GM21390 (cell line): ENCODE results near the gene SPATA24.
"Not testable (repeated sequence)": the region's sequence is repeated elsewhere in the genome, so short reads cannot be mapped to it uniquely, and the experiment has no call there.

ENCODE experiments used
- ATAC-seq: cut with Tn5 transposase; IDR thresholded peaks from one replicate; pipeline ENCODE4 v1.9.1; 2021; ENCODE audit not compliant: unreplicated experiment

The SPATA24 gene

DNA sequence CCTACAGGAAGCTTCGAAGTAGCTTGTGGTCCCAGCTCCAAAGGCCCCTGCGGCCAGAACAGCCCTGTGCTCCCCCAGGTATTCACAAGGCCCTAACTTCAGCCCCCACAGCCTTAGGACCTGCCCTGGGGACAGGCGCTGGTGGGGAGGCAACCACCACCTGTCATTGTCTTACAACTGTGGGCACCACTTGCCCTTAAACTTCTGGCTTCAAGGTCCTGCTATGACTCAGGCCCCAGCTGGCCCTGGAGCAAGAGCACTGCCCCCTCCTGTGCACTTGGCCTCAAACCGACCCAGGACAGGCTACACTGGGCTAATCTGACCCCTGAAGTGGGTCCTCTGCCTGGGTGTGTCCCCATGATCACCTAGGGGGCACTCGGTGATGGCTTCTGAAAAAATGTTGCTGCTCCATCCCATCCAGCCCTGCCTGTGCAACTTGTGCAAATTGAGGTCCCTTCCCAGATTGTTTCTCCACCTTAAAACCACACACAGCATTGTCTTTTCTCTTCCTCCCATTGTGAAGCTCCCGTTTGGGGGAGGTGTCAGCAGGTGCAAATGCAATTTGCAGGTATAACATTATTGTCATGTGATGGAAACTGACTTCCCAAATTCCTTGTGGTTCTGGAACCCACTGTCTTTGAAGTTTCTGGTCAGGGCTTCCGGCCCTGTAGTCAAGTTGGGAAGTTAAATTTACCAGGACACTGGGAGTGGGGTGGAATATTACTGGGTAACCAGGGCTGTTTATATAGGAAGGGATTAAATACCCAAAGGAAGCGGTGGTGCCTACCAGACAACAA is 7.8 kb downstream of the SPATA24 start:
- no peak for ATAC-seq

DNA sequence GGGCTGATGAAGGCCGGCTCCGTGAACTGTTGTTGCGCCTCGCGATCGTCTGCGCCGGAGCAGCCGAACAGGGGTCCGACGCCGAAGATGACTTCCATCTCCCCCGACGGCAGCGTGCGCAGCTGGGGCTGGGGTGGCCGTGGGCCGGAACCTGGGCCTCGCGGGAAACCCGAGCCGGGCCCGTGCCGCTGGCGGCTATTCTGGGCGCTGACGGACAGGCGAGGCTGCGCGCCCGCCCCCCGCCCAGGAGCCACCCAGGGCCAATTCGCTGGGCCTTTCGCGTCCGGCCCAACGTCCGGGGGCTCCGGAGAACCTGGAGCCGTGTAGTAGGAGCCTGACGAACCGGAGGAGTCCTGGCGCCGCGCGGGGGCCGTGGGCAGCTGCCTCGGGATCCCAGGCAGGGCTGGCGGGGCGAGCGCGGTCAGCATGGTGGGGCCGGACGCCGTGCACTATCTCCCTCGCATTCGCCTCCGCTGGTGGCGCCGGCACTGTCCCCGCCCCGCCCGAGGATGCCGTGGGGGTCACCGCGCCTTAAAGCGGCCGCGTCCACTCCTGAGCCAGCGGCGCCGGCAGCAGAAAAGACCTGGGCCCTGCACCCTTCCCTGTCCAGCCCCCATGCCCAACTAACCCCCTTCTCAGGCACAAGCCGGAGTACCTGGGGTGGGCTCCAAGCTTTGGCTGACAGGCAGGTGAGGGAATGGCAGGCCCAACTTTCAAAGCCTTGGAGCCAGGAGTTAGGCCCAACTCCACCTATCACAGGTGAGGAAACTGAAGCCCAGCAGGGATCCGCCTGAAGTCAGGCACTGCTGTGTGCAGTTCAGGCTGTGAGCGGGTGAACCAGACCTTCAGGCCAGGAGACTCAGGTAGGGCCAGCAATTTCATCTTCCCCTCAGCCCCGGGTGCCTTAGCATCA is 9.0 kb downstream of the SPATA24 start, which contains the start of gene PROB1:
TSS of gene PROB1 (minus strand) at position 451 of the 913 bp plus-strand sequence. CDS start at position 428, 23 bp downstream.
- ATAC-seq = no peak

DNA sequence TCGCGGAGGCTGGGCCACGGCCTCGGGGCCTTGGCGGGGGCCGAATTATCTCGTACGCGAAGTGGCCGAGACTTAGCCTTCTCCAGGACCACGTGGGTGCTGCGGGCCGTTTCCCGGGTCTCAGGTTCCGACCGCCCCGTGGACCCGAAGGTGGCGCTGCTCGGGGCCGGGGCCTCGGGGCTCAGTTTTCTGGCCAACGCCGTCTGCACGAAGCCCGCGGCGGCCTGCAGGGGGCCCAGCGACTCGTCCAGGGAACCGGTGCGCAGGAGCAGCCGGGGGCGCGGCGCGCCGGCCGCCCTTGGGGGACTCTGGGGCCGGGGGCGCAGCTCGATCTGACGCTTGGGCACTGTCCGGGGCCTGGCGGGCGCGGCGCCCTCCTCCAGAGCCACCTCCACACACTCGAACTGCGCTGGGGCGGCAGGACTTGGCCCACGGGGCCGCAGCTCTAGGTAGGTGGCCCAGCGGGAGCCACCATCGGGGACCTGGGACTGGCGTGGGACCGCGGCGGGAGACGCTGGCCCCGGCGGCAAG is 9.7 kb downstream of the SPATA24 start:
- ATAC-seq = no peak

DNA sequence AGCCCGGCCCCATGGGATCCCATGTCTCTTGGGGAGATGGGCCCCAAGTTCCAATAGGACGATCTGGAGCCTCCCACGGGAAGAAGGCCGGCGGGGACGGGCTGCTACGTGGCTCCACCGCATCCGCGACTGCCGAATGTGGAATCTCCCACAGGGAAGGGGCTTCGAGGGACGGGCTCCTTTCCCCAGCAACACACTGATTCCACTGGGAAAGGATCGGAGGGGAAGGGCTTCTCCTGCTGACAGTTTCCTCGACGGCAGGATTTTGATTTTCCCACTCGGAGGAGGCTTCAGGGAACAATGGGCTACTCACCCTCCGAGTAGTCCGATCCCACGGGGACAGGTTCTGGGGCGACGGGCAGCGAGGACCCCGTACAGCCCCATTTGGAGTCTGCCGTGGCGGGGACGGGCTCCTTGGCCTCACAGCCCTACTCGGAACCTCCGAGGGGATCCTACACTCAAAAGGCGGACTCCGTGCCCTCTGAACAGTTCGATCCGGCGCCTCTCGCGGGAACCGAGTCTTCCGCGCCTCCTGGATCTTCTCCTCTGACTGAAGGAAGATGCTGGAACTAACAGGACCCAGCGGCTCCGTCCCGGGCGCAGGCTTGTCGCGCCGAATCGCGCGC is 10.3 kb downstream of the SPATA24 start:
- no peak for ATAC-seq

DNA sequence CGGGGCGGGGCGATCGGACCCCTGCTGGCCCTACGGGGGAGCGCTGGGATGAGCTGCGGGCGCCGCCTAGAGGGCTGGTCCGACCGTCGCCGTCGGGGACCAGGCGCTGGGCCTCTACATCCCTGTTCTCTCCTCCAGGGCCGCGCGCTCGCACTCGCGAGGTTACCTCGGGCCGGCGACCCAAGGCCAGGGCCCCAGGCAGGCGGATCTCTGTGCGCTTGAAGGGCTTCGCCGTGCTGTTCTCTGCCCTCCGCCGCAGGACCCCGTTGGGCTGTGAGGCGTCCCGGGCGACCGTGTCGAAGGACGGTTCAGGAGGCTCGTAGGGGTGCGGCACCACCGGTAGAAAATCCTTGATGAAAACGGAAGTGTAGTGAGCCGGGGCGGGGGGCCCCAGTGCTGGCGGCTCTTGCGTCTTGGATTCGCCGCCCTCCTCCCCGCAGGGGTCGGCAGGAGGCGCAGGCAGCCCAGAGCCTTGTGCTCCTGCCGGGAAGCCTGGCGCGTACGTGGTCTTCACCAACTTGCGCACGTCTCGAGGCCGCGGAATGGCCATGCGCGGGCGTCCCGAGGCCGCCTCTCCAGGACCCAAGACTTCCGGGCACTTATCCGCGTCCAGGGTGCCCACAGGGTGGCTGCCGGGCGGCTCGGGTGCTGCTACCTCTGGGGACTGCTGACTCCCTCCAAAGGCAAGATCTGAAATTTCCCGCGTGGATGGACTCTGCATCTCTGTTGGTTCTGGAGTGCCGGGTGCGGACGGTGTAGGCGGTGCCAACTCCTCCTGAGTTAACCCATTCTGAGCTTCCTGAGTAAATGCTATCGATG is 11.0 kb downstream of the SPATA24 start:
- ATAC-seq = peak; percentile 47

DNA sequence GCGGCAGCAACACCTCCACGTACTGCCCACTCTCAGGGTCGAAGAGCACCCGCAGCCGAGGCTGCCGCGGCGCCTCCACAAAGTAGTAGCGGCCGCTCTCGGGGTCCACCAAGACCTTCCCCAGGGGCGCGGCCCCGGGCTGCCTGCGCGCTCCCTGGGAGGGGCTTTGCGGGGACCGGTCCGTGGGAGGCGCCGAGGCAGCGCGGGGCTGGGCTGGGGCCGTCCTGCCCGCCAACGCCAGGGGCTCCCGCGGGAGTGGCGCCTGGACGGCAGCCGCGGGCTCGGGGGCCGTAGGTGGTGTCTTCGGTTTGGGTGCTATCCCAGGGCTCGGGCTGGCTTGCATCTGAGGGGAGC is 11.6 kb downstream of the SPATA24 start:
- peak; percentile 14 for ATAC-seq

DNA sequence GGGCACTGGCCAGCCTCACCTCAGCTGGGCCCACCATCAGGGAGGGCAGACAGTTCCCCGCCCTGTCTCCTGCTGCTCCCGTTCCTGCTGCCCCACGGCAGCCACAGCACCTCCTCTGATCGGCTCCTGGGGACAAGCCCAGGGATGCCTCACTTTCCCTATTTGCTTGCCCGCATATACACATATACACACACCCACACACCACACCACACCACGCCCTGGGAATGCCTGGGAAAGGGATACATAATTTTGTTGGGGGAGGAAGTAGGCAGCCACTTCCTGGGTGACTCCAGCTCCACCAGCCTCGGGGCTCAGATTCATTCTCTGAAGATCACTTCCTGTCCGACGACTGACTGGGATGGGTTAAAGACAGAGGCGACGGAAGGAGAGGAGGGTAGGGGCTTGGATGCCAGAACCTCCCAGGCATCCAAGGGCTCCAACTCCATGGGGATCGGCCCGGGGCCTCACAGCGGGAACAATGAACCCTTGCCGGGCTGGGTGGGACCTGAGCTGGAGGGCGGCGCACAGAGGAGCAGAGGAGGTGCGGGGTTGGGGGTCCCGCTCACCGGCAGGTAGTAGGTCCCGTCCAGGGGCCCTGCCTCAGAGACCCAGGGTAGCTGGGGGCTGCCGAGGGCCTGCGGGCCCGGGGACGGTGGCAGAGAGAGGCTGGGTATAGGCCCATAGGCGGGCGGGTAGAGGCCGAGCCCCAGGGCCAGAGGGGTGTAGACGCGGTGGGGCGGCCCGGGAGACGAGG is 12.1 kb downstream of the SPATA24 start:
- no peak for ATAC-seq

DNA sequence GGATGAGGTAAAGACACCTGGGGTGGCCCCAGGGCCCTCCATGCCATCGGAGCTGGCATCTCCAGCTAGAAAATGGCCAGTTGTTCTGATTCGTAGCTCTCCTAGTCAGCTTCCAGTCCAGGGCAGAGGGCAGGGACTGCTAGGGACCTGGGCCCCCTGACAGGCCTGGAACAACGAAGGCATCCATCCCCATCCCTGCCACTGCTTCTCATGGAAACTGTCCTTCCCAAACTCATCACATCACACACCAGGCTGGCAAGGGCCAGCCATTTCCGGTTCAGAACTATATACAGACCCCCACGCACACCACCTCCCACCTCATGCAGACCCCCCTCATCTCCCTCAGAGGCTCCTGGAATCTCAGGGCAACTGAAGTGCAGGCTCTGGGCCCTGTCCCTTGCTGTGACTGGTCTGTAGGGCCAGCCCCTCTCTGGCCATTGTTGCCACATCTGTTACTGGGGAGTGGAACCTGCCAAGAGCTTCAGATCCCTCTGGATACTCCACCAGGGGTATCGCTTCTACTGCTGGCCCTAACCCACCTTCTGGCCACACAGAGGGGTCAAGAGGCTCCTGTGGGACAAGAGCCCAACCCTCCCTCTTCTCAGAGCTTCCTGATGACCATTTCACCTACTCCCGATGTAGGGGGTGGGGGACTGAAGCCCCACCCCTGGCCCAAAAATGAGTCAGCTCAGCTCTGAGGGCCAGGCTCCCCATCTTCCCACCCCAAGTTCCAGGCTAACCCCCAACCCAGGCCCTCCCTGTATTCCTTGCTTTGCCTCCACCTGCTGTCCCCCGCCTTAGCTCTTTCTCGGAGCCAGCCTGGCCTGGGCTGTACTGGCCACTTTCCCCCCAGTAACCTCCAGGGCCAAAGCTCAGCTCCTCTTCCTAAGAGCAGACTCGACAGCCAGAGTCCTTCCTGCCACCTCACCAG is 13.0 kb downstream of the SPATA24 start:
- no peak for ATAC-seq

DNA sequence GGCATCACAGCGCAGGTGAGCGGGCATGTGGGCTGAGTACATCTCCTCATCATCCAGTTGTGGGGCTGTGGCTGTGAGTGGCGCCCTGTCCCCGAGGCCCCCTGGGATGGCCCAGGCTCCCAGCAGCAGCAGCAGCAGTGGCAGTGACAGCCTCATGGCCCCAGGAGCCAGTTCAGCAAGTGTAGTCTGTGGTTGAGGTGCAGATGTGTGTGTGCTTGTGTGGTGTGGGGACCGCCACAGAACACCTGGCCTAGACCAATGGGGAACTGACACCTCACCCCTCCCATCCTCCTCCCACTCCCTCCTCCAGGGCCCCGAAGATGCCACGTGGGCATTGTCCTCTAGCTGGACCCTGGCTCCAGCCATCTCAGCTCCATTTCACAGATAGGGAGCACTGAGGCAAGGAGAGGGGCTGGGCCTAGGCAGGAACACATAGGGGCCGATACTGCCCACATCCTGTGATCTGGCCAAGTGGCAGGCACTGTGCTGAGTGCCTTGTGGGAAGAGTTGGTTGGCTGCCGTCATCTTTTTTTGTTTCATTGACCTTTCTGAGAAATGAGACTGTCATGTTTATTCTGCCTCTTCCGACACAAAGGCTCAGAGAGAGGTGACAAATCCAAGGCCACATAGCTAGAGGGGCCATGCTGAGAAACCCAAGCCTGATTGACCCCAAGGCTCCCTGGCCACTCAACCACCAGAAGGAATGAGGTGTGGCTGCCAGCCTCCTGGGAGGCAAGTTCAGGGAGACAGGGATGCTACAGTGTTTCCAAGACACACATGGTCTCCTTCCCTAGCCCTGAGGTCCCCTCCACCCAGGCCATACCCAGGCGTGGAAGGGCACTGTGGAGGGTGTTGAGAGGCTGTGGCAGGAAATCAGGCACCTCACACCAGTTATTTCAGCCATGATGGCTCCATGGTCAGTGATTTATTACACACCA is 13.9 kb downstream of the SPATA24 start, which contains the start of gene MZB1:
TSS of gene MZB1 (minus strand) at position 213 of the 938 bp plus-strand sequence. CDS start at position 156, 57 bp downstream.
- peak; percentile 31 for ATAC-seq

DNA sequence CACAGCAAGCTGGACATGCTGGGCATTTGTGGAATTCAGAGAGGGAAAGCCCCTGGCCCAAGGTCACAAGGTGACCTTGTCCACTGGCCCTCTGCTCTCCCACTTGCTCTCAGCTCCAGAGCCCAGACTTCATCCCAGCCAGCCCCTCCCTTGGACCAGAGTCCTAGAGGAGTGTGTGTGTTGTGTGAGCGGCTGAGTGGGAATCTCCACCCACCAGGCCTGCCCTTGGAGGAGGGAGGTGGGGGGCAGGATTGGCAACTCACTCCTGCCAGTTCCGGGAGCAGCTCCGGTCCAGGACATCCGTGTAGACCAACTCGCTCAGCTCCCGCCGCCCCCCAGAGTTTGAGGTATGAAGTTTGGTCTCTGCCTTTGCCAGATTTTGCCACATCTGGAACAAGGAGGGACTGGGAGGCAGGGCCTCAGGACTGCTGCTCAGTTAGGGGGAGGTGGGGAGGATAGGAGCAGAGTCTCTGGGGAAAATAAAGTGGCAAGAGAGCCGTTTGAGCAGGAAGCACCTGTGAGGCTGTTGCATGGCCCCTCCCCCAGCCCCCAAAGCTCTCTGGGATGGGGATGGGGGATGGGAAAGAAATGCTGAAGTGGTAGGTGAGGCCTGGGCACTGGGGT is 15.6 kb downstream of the SPATA24 start:
- ATAC-seq = no peak

DNA sequence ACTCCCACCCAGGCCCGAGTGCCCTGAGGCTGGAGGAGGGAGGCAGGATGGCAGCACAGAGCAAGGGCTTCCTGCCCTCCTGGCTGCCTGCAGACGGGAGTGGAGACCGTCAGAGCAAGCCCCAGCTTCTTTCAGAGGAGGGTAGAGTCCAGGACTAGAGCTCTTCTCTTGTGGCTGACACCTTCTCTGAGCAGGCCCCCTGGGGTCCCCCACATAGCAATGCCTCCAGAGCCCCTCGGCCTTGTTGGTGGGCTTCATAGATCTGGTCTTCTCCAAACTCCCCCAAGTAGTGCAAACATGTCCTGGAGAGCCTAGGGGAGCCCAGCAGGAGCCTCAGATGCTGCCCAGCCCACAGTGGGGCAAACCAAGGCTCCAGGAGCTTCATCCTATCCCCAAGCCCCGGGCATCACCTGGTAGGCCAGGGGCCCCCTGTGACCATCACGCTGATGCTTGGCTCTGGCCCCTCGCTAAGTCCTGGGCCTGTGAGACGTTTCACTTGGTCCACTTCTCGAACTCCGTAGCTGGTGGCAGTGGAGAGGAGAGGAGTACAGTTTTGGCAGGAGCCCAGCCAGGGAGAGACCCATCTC is 16.2 kb downstream of the SPATA24 start:
- no peak for ATAC-seq

DNA sequence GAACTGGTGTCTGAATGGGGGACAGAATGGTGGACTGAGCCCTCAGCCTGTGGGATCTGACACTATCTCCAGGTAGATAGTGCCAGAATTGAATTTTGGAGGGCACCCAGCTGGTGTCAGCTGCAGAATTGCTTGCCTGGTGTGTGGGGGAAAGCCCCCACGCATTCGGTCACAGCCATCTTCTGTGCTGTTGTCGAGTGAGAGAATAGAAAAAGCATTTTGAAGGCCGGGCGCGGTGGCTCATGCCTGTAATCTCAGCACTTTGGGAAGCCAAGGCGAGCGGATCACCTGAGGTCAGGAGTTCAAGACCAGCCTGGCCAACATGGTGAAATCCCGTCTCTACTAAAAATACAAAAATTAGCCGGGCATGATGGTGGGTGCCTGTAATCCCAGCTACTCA is 16.9 kb downstream of the SPATA24 start:
- ATAC-seq = not testable (repeated sequence)

DNA sequence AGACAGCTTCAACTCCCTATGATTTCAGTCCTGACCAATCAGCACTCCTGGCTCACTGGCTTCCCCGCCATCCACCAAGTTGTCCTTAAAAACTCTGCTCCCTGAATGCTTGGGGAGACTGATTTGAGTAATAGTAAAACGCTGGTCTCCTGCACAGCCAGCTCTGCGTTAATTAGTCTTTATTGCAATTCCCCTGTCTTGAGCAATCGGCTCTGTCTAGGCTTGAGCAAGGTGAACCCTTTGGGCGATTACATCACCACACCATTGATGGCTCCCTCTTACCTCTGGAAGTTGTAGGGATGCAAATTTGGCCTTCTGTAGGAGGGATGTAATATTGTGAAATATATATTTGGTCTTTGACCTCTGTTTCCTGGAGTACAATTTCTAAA is 17.8 kb downstream of the SPATA24 start:
- no peak for ATAC-seq

DNA sequence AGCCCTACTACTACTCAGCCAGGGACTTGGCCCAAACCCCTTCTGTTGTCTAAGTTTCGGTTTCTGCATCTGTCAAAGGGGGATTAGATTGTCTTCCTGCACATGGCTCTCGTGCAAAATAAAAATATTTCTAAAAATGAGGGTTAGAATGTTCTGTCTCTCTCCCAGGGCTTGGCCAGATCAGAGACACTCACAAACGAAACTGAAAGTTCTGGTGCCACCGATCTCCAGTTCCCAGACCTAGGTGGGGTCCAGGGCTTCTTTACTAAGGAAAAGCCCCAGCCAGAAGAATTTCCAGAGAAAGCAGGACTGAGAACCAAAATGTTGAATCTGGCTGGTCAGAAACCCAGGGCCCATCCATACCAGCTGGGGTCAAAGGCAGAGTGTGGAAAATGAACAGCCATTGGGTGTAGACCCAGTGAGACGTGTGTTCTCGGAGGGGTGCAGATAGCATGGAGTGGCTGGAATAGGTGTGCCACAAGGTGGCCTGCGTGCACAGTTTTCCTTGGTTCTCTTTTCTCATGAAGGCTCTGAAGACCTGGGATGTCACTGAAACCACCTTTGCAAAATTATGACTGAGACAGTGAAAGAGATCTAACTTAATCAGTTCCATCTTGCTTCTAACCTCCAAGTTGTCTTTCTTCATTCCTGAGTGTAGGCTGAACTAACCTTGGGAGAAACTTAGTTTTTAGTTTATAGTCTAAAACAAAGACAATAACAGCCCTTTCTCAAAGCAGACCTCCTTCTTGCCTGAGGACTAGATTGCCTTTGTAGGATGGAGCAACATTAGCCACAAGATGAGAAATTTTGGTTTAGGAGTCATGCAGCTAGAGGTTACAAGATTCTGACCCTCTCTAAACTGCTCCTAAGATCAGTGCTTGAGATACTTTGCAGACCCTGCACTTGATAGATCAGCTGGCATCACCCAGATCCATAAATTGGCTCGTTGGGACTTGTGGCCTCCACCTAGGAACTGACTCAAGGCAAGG is 18.5 kb downstream of the SPATA24 start:
- no peak for ATAC-seq

DNA sequence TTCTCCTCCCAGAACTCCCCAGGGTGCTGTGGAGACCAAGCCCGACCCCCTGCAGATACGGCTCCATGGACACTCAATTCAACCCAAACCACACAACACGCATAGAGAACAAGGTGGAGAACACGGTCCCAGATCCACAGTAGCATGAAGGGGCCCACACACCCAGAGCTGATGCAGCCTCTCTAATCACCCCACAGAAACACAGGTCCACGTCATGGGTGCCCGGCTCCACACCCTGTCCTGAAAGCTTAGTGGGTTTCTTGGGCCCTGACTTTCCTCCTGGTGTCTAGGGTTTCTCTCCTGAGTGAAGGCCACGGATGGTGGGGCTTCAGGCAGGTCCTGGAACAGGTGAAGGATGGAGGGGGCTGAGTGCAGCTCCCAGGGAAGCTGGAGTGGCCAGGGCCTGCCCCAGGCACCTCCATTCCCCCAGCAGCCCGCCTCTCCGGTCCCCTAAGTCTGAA is 19.3 kb downstream of the SPATA24 start:
- ATAC-seq = no peak
